ENCODE data around the gene SULT1E1. TPM values are rescaled to one million over a fixed set of nuclear protein-coding genes. Genes with fewer than 3 reads are reported as not detected.

Gene SULT1E1
- total and polyA plus RNA-seq, 9 donors = 0.12 to 0.65 (median 0.21) TPM; not detected in 3

DNA sequence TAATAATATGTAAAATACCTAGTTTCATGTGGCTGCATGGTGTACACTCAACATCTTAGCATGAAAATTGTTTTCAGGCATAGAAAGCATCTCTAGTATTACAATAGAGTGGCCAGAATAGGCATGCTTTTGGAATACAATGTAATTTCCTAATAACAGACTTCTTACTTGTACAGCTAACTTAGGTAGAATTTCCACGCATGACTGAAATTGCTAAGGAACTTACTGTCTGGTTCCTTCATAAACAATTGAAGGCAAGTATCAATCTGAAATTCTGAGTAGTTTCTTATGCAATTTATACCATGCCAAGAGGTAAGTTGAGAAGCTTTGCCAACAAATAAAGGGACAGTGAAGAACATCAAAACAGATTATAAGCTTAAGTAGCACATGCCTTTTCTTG, 26.7 kb downstream of the SULT1E1 start:
- no peaks in the 10 kb centered on the region for H3K36me3 ChIP-seq
- H3K27ac ChIP-seq = no peak overlapping the region
- intact Hi-C loops (cut with DNase I) = no loop called here
- no peak overlapping the region for H3K4me3 ChIP-seq
- H3K27me3 ChIP-seq = no peaks in the 10 kb centered on the region
- WGBS, 3 donors = 91 to 98% (median 93%) methylated on average over 1 of the region's 1 CpG
- no peaks in the 10 kb centered on the region for H3K4me1 ChIP-seq (ENCODE audit: insufficient read depth)
- no peak for DNase-seq
- H3K9me3 ChIP-seq = no peaks in the 10 kb centered on the region
- TF ChIP-seq, protein P1, sequence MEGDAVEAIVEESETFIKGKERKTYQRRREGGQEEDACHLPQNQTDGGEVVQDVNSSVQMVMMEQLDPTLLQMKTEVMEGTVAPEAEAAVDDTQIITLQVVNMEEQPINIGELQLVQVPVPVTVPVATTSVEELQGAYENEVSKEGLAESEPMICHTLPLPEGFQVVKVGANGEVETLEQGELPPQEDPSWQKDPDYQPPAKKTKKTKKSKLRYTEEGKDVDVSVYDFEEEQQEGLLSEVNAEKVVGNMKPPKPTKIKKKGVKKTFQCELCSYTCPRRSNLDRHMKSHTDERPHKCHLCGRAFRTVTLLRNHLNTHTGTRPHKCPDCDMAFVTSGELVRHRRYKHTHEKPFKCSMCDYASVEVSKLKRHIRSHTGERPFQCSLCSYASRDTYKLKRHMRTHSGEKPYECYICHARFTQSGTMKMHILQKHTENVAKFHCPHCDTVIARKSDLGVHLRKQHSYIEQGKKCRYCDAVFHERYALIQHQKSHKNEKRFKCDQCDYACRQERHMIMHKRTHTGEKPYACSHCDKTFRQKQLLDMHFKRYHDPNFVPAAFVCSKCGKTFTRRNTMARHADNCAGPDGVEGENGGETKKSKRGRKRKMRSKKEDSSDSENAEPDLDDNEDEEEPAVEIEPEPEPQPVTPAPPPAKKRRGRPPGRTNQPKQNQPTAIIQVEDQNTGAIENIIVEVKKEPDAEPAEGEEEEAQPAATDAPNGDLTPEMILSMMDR (IDR thresholded peaks at IDR 0.05) = no peak
- TF ChIP-seq POLR2A (IDR thresholded peaks at IDR 0.05) = no peak
- TF ChIP-seq EP300 (IDR thresholded peaks at IDR 0.05) = no peak

DNA sequence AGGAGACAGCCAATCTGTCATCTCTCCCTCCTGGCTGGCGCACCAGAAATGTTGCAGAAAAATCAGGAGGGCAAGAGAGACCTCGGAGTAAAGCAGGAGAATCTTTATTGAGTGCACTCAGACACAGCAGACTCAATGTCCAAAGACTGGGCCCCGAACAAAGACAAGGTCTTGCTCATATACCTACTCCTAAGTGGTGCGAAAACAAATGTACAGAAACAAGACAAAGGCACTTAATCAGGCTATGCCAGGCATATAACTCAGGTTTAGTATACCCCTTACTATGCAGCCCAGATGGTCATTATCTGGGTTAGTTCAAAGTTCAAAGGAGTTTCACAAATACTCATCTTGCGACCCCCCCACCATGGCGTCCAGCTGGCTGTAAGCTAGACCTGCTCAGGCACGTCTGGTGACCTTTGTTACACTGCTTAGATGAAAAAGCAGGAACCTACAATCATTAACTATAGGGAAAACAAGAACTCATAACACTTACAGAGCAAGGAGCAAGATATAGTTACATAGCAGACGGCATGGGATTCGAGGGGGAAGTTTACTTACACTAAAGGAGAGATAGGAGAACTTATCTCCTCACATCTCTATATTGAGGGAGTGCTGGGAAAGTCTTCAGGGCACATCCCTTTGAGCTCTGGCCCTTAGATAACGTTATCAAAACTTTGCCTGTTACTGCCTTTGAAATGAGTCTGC, 27.5 kb downstream of the SULT1E1 start:
- no peak overlapping the region for H3K27ac ChIP-seq

DNA sequence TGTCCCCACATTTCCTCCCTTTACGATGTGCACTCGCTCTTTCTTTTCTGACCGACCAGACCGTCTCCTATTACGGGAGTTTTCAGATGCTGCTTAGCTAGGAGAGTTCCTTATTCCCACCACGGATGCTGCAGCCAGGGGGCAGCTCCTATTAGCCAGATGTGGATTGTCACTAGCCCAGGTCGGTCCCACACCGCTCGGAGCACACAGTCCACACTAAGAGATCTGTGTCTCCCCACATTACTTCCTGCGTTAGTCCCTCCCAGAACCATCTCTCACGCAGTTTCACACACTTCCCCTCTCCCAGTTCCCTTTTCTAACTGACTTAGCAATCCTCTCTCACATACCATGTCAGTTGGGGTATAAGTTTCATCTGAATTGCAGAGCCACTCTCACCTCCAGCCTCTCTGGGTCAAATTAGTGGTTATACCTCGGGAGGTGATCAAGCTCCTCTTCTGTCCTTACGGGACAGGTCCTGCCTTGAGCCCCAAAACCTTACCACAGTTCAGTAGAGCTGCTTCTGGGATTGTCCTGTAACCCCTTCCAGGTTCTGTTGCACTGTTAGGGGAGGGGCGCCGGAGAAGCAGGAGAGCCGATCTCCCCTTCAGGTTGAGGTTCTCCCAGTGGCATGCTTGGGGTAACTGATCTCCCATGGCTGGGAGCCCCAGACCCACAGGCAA, 28.2 kb downstream of the SULT1E1 start:
- H3K4me1 ChIP-seq (ENCODE audit: insufficient read depth) = no peaks in the 10 kb centered on the region
- no peaks in the 10 kb centered on the region for H3K27me3 ChIP-seq
- no peaks in the 10 kb centered on the region for H3K9me3 ChIP-seq
- intact Hi-C loops (cut with DNase I) = no loop called here
- DNase-seq = no peak
- H3K36me3 ChIP-seq = no peaks in the 10 kb centered on the region
- WGBS, 3 donors = 81 to 91% (median 85%) methylated on average over 16 of the region's 16 CpGs
- no peak overlapping the region for H3K4me3 ChIP-seq
- no peak overlapping the region for H3K27ac ChIP-seq
- TF ChIP-seq, protein P1 (IDR thresholded peaks at IDR 0.05) = no peak
- TF ChIP-seq POLR2A (IDR thresholded peaks at IDR 0.05) = no peak
- TF ChIP-seq EP300 (IDR thresholded peaks at IDR 0.05) = no peak

More for the DNA sequence above, 27.5 kb downstream of the SULT1E1 start:
- no peak for DNase-seq
- WGBS, 3 donors = 52 to 67% (median 54%) methylated on average over 10 of the region's 10 CpGs
- TF ChIP-seq, protein P1 (IDR thresholded peaks at IDR 0.05) = no peak
- no peak for TF ChIP-seq EP300 (IDR thresholded peaks at IDR 0.05)
- TF ChIP-seq POLR2A (IDR thresholded peaks at IDR 0.05) = no peak
- Histone ChIP-seq H3K4me3 (no peak overlapping the region), H3K9me3 (no peaks in the 10 kb centered on the region), H3K4me1 (ENCODE audit: insufficient read depth) (no peaks in the 10 kb centered on the region), H3K27me3 (no peaks in the 10 kb centered on the region), H3K36me3 (no peaks in the 10 kb centered on the region)
- intact Hi-C loops (cut with DNase I) = no loop called here

DNA sequence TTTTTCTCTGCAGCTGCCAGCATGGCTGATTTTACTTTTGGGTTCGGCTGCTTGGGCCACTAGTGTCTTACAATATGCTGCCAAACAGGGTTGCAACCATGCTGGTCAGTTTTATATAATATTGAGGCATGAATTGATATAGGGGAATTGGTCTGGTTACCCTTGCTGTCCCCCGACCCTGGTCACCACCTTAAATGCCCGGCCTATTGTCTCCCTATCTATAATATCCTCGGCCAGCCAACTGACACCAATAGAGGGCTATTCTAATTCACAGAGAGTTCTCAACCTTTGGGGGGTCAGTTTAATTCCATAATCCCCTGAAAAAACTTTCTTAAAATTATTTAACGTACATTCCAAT, 28.7 kb downstream of the SULT1E1 start:
- no peak overlapping the region for H3K4me3 ChIP-seq
- H3K27ac ChIP-seq = no peak overlapping the region
- no peaks in the 10 kb centered on the region for H3K36me3 ChIP-seq
- TF ChIP-seq POLR2A (IDR thresholded peaks at IDR 0.05) = no peak
- TF ChIP-seq, protein P1 (IDR thresholded peaks at IDR 0.05) = no peak
- no peak for TF ChIP-seq EP300 (IDR thresholded peaks at IDR 0.05)
- H3K9me3 ChIP-seq = no peaks in the 10 kb centered on the region
- H3K4me1 ChIP-seq (ENCODE audit: insufficient read depth) = no peaks in the 10 kb centered on the region
- H3K27me3 ChIP-seq = no peaks in the 10 kb centered on the region
- 88 to 89% (median 89%) methylated on average over 5 of the region's 5 CpGs for WGBS, 3 donors
- no peak for DNase-seq
- intact Hi-C loops (cut with DNase I) = no loop called here

Measured in ovary (tissue), 9 donors.